ENCODE measurements around the gene OGFOD3. TPM values are rescaled to one million over a fixed set of nuclear protein-coding genes. Genes with fewer than 3 reads are reported as not detected.
"Not testable (repeated sequence)": the region's sequence is repeated elsewhere in the genome, so short reads cannot be mapped to it uniquely, and the experiment has no call there.

Gene OGFOD3, protein sequence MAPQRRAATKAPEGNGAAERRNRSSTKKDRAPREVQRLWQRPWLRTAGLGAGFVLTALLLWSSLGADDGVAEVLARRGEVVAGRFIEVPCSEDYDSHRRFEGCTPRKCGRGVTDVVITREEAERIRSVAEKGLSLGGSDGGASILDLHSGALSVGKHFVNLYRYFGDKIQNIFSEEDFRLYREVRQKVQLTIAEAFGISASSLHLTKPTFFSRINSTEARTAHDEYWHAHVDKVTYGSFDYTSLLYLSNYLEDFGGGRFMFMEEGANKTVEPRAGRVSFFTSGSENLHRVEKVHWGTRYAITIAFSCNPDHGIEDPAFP
- 10 to 100 TPM; 29.3 to 43.5 (median 39.8) TPM for polyA plus RNA-seq

DNA sequence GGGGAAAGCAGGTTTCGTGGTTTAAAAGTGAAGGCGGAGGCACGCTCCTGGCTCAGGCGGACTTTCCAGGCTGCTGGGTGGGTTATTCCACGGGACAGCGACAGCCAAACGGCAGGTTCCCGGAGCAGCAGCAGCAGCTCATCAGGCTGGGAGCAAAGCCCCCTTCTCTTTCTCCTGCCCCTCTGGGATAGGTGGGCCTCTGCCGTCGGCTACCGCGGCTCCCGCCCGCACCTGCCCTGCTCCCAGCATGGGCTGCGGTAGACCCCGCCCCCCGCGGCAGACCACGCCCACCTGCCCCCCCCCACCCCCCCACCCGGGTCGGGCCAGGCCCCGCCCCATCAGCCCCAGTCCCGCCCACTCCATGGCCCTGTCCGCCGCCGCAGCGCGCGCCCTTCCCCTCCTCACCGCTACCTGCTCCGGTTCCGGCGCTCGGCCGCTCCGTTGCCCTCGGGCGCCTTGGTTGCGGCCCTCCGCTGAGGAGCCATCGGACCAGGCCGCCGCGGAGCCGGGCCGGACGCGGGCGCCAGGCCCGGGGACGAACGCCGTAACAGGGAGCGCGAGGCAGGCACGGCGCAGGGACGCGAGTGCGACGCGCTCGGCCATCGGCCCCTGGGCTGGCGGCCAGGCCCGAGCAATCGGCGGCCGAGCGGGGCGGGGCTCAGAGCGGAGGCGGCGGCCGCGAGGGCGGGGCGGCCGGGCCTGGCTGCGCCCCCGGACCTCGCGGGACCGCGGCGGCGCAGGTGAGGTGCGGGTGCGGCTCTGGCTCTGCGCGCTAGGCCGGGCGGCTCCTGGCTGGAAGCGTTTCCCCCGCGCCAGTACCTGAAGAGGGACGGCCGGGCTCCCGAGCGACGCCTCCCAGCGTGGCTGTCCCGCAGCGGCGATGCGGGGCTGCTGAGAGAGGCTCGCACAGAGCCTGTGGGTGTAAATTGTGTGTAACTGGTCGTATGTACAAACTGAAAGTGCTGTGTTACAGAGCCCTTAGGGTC is at the start of gene OGFOD3, which contains the start of gene HEXD:
TSS of gene OGFOD3 (minus strand) at position 586 of the 986 bp plus-strand sequence. CDS start at position 485, 101 bp downstream.
TSS of gene HEXD (plus strand) at position 347 of the 986 bp plus-strand sequence. CDS start 1,453 bp downstream, outside the sequence.
- Mint-ChIP-seq H3K4me1 (peaks cover 26 to 34% of the 10 kb centered on the region in 2 donors), H3K27ac (peak within 1 kb of the TSS; percentile 89 to 95 (median 92)), H3K4me3 (peak within 1 kb of the TSS; percentile 84 to 88 (median 86)), H3K36me3 (peaks cover 13 to 30% (median 24%) of the 10 kb centered on the region in 3 donors), H3K9me3 (no peaks in the 10 kb centered on the region), H3K27me3 (ENCODE audit: low read depth in 3 of 3) (peaks cover 0 to 6% (median 2%) of the 10 kb centered on the region in 3 donors)
- DNase-seq: peak; percentile 88 to 92 (median 92)

DNA sequence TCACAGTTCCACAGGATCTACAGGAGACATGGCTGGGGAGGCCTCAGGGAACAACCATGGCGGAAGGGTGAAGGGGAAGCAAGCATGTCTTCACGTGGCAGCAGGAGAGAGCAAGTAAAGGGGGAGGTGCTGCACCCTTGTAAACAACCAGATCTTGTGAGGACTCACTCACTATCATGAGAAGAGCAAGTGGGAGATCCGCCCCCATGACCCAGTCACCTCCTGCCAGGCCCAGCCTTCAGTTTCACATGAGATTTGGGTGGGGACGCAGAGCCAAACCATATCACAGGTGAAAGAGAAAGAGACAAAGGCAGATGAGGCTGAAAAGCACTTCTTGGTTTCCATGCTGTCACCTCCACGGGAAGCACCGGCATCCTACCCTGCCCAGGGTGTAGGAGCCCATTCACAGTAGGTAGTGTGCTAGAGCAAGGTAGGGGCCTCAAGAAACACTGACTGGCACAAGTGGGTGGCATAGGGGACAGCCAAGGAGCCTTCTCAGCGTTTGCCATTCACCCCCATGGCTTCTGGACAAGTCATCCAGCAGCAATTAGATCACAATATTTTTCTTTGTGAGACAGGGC is 46.7 kb upstream of the OGFOD3 start:
- DNase-seq: no peak
- H3K36me3 Mint-ChIP-seq: peaks cover 23 to 53% (median 36%) of the 10 kb centered on the region in 3 donors
- peaks cover 6 to 25% of the 10 kb centered on the region in 2 donors for H3K4me1 Mint-ChIP-seq
- no peaks in the 10 kb centered on the region for H3K9me3 Mint-ChIP-seq
- H3K27ac Mint-ChIP-seq: peak overlapping the region in 3 of 6 donors; percentile 31 to 53 (median 52)
- H3K4me3 Mint-ChIP-seq: no peak overlapping the region
- peaks cover 11 to 14% (median 13%) of the 10 kb centered on the region in 3 donors for H3K27me3 Mint-ChIP-seq (ENCODE audit: low read depth in 3 of 3)

DNA sequence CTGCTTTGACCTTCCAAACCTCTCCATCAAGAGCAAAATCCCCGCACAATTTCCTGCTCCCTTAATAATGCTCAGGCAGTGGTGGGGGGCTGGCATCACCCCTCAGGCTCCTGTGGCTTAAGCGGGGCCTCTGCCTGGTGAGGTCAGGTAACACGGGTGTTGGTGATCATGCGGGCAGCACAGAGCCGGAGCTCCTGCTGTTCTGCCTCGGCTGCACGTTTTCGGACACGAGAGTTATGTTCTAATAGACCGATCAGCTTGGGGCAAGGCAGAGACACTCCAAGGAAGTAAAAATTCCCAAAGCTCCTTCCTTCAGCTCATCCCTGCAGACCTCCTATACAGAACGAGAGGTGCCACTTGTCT is 46.2 kb upstream of the OGFOD3 start:
- peaks cover 21 to 50% (median 34%) of the 10 kb centered on the region in 3 donors for H3K36me3 Mint-ChIP-seq
- H3K27ac Mint-ChIP-seq: peak overlapping the region in 2 of 6 donors; percentile 31 to 52
- H3K4me1 Mint-ChIP-seq: peaks cover 10 to 26% of the 10 kb centered on the region in 2 donors
- H3K9me3 Mint-ChIP-seq: no peaks in the 10 kb centered on the region
- no peak overlapping the region for H3K4me3 Mint-ChIP-seq
- H3K27me3 Mint-ChIP-seq (ENCODE audit: low read depth in 3 of 3): peaks cover 11 to 16% (median 13%) of the 10 kb centered on the region in 3 donors
- no peak for DNase-seq

DNA sequence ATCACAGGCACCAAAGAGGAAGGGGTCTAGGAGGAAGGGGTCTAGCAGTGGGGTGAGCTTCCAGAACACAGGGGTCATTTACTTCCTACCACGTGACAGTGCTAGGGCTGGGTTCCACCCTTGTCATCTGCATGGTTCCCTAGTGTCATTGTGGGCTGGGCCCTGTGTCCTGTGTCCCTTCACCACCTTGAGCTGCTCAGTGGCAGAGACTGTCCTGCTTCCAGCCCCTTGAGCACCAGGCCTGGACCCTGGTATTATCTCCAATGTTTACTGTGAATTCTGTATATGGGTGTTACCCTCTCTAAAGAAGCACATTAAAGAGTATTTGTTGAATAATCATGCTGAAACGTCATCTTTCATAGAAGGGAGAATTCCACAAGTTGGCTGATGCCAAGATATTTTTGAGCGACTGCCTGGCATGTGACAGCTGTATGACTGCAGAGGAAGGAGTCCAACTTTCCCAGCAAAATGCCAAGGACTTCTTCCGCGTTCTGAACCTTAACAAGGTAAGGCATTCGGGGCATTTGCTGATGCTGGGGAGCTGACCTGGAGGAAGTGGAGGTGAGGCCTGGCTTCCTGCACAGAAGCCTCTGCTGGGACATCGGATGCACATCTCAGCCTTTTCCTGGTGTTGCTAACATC is 45.7 kb upstream of the OGFOD3 start:
- Mint-ChIP-seq H3K36me3 (peaks cover 17 to 50% (median 30%) of the 10 kb centered on the region in 3 donors), H3K4me1 (peaks cover 15 to 30% of the 10 kb centered on the region in 2 donors), H3K27ac (peak overlapping the region in 1 of 6 donors; percentile 12), H3K27me3 (ENCODE audit: low read depth in 3 of 3) (peaks cover 15 to 20% (median 16%) of the 10 kb centered on the region in 3 donors), H3K4me3 (no peak overlapping the region), H3K9me3 (no peaks in the 10 kb centered on the region)
- no peak for DNase-seq

DNA sequence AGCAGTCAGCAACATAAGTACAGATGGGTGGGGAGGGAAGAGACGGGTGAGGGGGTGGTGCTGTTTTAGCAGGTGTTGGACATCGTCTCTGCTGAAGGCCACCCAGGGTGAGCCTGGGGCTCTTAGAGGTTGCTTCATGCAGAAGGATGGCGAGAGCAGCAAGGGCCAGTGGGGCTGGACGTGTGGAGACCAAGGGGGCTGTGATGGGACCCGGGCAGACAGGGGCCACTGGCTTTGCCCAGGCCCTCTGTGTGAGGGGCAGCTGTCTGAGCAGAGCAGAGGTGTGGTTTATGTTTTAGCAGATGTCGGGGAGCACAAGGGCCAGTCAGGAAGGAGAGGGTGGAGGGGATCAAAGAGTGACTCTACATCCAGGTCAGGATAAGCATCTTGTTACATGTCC is 45.0 kb upstream of the OGFOD3 start:
- peaks cover 13 to 45% (median 23%) of the 10 kb centered on the region in 3 donors for H3K36me3 Mint-ChIP-seq
- peak overlapping the region in 3 of 6 donors; percentile 1 to 36 (median 34) for H3K27ac Mint-ChIP-seq
- DNase-seq: no peak
- peaks cover 18 to 25% (median 18%) of the 10 kb centered on the region in 3 donors for H3K27me3 Mint-ChIP-seq (ENCODE audit: low read depth in 3 of 3)
- H3K9me3 Mint-ChIP-seq: no peaks in the 10 kb centered on the region
- H3K4me1 Mint-ChIP-seq: peaks cover 17 to 26% of the 10 kb centered on the region in 2 donors
- no peak overlapping the region for H3K4me3 Mint-ChIP-seq

DNA sequence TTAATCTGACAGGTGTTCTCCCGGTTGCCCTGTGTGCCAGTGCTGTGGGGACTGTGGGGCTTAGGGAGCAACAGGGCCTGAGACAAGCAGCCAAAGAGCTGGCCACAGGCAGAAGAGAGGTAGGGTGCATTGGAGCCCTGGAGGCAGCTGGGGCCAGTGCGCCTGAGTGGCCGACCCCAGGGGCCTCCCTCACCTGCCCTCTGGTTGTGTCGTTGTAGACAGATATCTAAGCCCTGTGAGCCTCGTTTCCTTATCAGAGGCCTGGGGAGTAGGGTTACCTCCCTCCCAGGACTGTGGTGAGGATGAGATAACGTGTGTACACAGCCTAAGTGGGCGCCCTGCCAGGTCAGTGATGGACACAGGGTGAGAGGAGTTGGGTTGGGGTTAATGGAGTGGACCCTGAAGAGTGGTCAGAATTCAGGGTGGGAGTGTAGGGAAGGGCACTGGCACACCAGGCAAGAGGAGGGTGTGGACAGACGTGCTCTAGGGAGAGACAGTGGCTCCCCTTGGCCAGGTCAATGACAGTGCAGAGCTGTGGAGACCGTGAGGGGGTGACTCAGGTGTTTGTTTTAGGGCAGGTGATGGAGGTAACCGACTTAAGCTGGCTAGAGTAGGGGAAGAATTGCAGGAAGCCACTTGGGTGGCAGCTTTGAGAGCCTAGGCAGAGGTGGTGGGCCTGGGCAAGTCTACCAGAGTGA is 43.6 kb upstream of the OGFOD3 start:
- H3K36me3 Mint-ChIP-seq: peaks cover 11 to 42% (median 22%) of the 10 kb centered on the region in 3 donors
- peak overlapping the region in 5 of 6 donors; percentile 17 to 84 (median 69) for H3K27ac Mint-ChIP-seq
- no peaks in the 10 kb centered on the region for H3K9me3 Mint-ChIP-seq
- peaks cover 23 to 34% (median 25%) of the 10 kb centered on the region in 3 donors for H3K27me3 Mint-ChIP-seq (ENCODE audit: low read depth in 3 of 3)
- peaks cover 27 to 37% of the 10 kb centered on the region in 2 donors for H3K4me1 Mint-ChIP-seq
- DNase-seq: no peak
- H3K4me3 Mint-ChIP-seq: peak overlapping the region in 1 of 5 donors; percentile 24

DNA sequence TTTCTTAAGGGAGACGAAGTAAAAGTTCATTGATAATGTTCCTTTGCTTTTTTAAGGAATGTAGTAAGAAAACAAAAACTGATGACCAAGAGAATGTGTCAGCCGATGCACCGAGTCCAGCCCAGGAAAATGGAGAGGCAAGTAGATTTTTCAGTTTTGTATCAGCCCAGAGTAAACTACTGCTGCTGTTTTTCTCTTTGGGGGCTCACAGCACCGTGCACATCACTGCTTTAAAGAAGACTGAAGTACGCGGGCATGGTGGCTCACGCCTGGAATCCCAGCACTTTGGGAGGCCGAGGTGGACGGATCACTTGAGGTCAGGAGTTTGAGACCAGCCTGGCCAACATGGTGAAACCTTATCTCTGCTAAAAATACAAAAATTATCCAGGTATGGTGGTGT is 41.5 kb upstream of the OGFOD3 start:
- peaks cover 10 to 29% (median 10%) of the 10 kb centered on the region in 3 donors for H3K36me3 Mint-ChIP-seq
- not testable (repeated sequence) for H3K9me3 Mint-ChIP-seq, DNase-seq
- H3K27ac Mint-ChIP-seq: peak overlapping the region in 3 of 6 donors; percentile 98 to 99 (median 99)
- H3K4me1 Mint-ChIP-seq: peaks cover 28 to 34% of the 10 kb centered on the region in 2 donors
- peaks cover 20 to 31% (median 25%) of the 10 kb centered on the region in 3 donors for H3K27me3 Mint-ChIP-seq (ENCODE audit: low read depth in 3 of 3)
- H3K4me3 Mint-ChIP-seq: peak overlapping the region in 2 of 5 donors; percentile 15 to 40

DNA sequence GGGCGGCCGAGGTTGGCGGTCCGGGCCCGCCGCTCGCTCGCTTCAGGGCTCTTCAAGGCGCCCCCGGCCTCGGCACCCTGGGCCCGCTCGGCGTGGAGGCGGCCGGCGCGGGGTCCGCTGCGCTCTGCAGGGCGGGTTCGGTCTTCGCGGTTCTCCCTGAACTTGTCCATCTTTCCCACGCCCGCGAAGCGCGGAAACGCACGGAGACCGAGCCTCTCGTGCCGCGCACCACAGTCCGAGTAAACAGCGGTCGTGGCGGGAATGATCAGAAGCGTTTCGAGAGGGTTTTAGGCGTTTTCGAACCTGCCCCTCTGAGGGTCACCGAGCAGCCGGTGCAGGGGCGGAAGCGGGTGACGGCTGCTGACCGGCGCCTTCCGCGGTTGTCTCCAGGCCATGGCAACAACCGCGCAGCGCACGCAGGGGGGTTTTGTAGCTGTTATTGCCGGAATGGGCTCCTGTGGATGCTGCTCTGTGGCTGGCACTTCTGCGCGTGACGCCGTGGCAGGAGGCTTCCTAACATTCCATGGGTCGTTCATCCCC is 40.6 kb upstream of the OGFOD3 start:
- H3K4me1 Mint-ChIP-seq: peaks cover 28 to 34% of the 10 kb centered on the region in 2 donors
- no peaks in the 10 kb centered on the region for H3K9me3 Mint-ChIP-seq
- peaks cover 7 to 19% (median 8%) of the 10 kb centered on the region in 3 donors for H3K36me3 Mint-ChIP-seq
- H3K4me3 Mint-ChIP-seq: peak overlapping the region; percentile 93 to 98 (median 96)
- peaks cover 18 to 31% (median 25%) of the 10 kb centered on the region in 3 donors for H3K27me3 Mint-ChIP-seq (ENCODE audit: low read depth in 3 of 3)
- peak; percentile 77 to 81 (median 79) for DNase-seq
- H3K27ac Mint-ChIP-seq: peak overlapping the region; percentile 95 to 99 (median 98)

DNA sequence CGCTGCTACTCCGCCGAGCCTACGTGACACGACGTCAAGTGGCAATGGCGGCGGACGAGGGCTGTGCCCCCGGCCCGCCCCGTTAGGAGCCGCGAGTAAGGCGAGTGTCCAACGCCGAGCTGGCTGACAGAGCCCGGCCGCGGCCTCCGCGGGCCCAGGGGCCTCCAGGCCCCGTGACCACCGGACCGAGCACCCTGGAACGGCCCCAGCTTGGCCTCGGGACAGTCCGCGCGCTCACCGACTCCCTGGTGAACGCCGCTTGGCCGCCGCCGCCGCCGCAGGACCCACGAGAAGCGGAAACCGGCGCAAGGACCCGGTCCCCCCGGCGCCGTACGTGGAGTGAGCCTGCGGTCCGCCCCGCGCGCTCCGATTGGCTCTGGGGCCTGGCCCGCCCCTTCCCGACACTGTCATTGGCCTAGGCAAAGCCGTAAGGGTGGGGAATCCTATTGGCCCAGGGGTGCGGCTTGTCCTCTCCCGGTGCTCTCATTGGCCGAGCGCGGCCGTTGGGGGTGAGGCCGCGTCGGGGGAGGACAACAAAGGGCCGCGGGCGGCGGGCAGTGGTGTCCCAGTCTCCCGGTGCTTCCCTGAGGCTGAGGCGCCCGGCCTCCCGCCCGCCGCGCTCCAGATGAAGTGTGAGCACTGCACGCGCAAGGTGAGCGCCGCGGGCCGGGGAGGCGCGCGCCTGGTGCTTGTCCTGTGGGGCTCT is 39.9 kb upstream of the OGFOD3 start, which contains the start of gene NARF:
TSS of gene NARF (plus strand) at position 563 of the 706 bp plus-strand sequence. CDS start at position 626, 63 bp downstream.
- H3K27ac Mint-ChIP-seq: peak within 1 kb of the TSS; percentile 98 to 100 (median 99)
- H3K4me3 Mint-ChIP-seq: peak within 1 kb of the TSS; percentile 93 to 98 (median 96)
- DNase-seq: peak; percentile 97 to 99 (median 98)
- peaks cover 7 to 16% (median 8%) of the 10 kb centered on the region in 3 donors for H3K36me3 Mint-ChIP-seq
- H3K27me3 Mint-ChIP-seq (ENCODE audit: low read depth in 3 of 3): peaks cover 18 to 28% (median 22%) of the 10 kb centered on the region in 3 donors
- H3K4me1 Mint-ChIP-seq: peaks cover 28 to 34% of the 10 kb centered on the region in 2 donors
- H3K9me3 Mint-ChIP-seq: no peaks in the 10 kb centered on the region

DNA sequence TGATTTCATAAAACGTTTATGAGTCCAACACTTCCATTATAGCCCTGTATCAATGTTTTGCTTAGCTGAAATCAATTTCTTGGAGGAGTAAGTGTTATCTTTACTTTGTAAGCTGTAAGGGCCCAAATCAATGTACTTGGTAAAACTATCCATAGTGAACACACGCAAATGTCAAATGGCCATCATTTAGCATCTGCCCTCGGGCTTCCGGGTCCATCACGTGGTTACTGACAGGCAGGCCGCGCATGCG is 39.5 kb upstream of the OGFOD3 start:
- peak overlapping the region; percentile 81 to 98 (median 86) for H3K4me3 Mint-ChIP-seq
- H3K27me3 Mint-ChIP-seq (ENCODE audit: low read depth in 3 of 3): peaks cover 15 to 28% (median 21%) of the 10 kb centered on the region in 3 donors
- no peaks in the 10 kb centered on the region for H3K9me3 Mint-ChIP-seq
- peak overlapping the region; percentile 97 to 100 (median 99) for H3K27ac Mint-ChIP-seq
- H3K4me1 Mint-ChIP-seq: peaks cover 28 to 34% of the 10 kb centered on the region in 2 donors
- peaks cover 7 to 14% (median 8%) of the 10 kb centered on the region in 3 donors for H3K36me3 Mint-ChIP-seq
- no peak for DNase-seq

DNA sequence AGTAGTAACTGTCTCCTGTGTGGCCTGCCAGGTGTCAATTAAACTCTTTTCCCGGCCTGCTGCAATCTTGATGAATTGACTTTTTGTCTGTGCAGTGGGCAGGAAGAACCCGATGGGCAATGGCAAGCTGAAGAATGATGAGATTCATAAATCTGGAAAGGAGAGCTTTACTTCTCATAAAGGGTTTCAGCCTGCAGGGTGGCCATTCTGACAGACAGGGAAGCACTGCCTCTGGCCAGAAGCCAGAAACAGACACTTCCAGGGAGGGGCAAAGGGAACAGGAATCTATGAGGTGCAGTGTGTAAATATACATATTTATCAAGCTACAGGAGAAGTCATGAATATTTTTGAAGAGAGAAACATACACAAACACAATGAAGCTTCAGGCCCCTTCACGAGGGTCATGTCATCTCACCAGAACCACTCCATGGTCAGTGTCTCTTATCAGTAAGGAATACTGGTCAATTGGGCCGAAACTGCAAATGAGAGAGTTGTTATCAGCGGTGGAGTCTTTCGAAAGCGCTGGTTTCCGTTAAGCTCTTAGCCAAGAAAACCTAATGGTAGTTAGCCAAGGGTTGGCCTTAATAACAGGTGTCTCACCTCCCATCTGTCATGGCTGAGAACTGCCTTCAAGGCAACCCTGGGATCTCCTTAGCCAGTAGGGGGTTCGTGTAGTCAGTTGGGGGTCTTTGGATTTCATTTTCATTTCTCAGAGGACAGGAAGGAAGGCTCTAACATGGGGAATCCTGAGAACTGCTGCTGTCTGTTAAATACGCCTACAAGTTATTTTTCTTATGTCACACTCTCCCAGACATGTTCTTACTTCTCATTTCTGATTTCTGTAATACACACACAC is 38.9 kb upstream of the OGFOD3 start:
- no peak for DNase-seq
- Mint-ChIP-seq H3K27me3 (ENCODE audit: low read depth in 3 of 3) (peaks cover 13 to 27% (median 16%) of the 10 kb centered on the region in 3 donors), H3K4me3 (peak overlapping the region; percentile 81 to 98 (median 86)), H3K36me3 (peaks cover 3 to 8% (median 3%) of the 10 kb centered on the region in 3 donors), H3K4me1 (peaks cover 30 to 31% of the 10 kb centered on the region in 2 donors), H3K9me3 (no peaks in the 10 kb centered on the region), H3K27ac (peak overlapping the region; percentile 97 to 100 (median 99))

All from immature natural killer cell (primary cell).